HG03575 (cell line): ENCODE results near the gene BCAR1.

Experiments
- ATAC-seq: cut with Tn5 transposase; IDR thresholded peaks from one replicate; pipeline ENCODE4 v1.9.1; 2021; ENCODE audit not compliant: unreplicated experiment, insufficient number of reproducible peaks, low FRiP score; ENCODE audit errors: extremely low read depth

The BCAR1 gene

DNA sequence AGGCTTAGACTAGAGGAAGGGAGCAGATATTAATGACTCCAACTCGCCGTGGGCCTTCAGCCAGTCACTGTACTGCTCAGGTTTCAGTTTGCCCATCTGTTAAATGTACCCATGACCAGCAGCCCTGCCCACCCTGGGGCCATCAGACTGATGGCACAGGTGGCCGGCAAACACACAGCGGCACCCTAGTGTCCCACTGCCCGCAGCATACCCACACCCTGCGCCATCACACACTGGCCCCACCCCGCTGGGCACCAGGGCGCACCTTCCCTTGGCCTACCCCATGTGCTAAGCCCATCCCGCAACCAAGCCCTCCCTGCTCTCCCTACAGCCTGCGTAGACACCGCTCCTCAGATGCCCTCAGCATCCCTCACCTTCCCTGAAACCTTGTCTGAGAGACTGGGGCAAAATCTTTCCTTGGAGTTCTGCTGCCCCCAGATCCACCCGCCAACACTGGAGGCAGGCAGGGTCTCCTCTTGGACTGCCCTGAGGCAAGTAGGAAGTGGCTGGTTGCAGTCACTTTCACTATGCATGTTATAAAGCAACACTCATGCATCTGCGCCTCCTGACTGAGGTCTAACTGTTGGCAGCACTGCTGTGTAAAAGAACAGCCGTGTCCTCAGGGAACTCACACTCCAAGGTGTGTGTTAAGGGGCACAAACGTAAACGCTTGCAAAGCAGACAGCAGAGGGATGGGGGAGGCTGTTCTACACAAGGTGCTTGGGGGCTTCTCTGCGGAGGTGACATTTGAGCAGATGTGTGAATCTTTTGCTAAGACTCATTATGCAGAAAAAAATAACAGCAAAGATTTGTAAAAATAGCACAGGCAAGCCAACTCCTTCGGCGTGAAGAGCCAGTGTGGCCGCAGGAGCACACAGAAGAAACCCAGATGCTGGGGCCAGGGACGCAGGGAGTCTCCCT is 6.7 kb upstream of the BCAR1 start:
- no peak for ATAC-seq

DNA sequence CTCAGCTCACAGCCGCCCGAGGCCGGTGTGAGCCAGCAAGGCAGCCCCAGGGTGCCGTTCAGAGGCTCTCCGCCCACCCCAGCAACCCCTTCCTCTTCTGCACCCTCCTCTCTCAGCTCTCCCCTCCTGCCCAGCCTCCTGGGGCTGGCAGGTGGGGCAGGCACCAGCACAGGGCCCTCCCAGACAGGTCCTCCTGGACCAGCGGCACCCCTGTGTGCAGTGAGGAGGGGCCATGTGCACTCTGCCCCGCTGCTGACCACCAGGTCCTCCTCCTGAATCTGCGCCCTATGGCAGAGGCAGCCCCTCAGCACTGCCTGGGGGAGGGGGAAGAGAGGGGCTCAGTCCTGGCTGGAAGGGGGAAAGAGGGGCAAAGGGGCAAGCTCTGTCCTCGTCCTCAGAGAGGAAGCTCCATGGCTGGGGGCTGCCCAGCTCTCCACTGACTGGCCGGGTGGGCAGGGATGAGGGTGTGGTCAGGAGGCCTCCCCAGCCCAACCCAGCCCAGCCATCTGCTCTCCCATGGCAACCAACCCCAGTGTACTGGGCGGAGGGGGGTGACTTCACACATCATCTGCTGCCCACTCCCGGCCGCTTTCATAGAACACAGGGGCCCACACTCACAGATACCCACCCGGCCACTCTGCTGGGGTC is 5.4 kb upstream of the BCAR1 start:
- ATAC-seq, result no peak

DNA sequence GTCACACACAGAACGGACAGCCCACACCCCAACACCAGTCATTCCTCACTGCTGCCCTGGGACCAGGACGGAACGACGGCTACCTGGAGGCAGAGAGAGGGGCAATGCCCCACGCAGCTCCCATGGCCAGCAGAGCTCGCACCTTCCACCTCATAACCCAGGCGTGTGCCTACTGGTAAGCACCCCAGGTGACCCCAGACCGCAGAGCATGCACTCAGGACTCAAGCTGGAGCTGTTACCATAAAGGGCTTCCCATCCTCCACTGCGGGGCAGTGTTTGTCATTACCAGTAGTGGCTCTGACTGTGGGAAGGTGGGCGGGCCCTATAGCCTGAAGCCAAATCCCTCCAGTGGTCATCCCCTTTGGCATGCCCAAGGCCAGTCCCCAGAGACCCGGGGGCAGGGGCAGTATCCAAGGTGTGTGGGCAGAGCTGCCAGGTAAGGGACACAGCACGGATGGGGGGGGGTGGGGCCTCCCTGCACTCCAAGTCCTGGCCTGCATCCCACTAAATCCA is 4.7 kb upstream of the BCAR1 start:
- ATAC-seq, result no peak

DNA sequence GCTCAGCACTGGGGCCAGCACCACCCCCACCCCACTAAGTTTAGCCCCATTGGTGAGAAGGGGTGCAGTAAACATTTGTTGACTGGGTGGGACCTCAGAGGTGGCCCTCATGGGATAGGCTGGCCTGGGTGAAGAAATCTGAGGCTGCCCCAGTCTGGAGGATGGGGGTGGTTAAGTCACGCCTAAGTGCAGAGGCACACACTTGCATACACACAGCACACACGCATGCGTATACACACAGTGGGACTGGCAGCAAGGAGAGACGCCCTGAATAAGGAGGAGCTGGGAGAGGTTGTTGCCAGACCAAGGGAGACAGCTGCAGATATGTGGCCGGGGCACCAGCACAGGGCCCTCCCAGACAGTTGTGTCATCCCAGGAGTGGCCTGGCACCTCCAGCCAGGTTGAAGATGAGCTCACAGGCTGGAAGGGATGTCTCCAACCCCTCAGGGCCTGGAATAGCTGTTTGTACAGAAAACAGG is 3.0 kb upstream of the BCAR1 start:
- ATAC-seq, result no peak

DNA sequence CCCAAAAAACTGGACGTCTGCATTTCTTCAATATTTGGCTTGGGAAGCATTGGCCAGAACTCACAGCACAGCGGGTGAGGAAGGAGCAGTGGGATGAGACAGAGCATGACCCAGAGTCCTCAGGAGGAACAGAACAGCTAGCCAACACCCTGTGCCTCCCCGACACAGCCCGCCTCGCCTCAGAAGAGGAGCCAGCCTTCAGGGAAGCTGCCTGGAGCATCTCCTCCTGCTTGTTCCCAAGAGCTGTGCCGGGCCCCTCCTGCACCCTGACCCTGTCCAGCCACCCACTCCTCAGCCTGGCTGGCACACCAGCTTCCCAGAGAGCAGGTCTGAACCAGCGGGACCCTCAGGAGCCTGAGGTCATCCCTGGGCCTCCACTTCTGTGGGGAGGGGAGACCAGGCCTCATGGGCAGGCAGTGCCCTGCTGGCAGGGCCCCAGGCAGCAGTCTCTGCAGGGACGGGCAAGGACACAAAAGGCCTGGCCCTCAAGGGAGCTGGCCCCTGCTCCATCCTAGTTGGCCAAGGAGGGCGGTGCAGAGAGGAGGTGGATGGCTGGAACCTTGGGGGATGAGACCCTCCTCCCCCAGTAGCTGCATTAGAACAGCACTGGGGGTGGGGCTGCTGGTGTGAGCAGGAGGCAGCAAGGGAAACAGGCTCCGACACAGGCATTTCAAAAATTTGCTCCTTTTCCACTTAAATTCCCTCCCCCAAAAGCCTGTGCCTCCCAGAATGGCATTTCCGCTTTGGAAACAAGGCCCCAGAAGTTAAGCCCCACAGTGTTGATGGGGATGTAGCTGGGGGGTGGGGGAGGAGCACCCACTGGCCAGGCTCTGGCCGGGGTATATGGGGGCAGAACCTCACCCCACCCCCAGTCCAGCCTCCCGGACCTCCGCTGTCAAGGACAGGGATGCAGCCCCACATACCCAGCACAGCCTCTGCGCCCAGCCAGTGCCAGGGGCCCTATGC is 1.8 kb upstream of the BCAR1 start:
- no peak for ATAC-seq

DNA sequence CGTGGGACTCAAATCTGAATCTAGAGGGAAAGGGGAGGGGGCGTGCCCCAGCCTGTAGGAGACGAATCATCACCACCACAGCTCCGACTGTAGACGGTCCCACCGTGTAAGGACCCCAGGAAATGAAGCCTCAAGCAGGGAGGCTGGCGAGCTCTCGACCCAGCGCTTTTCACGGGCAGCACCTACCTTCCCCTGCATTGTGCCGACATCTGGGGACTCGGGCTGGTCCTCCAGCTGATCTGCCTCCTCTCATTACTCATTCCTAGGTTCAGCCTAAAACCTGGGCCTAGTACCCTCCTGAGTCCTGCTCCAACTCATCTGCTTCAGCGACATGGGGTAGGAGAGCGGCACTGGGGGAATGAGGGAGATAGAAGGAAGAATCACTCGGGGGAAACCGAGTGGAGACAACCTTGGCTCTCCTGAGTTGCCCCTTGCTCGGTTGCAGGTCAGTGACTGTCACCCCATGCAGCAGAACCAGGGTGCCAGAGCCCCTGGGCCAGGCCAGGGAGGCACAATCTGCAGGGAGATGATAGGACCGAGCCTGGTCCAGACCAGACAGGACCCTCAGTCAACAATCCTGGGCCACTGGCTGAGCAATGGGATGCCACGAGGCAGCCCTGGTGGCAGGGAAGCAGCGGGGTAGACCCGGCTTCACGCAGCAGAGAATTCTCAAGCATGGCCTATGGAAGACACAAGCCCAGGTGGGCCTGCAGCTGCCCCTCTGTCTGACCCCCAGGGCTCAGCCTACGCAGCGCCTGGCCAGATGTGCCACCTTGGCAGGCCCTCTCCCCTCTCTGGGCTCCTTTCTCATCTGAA is 833 bp upstream of the BCAR1 start:
- no peak for ATAC-seq

DNA sequence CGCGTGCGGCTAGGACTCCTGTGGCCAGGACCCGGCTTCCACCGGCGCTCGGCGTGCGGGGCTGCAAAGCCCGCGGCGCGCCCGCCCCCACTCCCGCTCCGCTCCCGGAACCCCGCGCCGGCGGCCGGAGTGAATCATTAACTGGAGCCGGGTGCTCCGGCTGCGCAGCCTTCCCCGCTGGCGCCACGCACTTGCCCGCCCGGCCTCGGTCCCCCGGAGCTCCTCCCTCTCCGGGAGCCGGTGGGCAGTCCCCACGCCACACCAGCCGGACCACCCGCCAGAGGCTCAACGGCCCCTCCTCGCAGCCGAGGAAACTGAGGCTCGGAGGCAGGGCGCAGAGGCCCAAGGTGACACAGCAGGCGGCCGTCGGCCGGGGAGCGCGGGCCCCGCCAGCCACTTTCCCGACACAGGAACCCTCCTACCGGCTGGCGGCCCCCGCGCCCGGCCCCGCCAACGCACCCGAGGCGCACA is 580 bp downstream of the BCAR1 start:
- ATAC-seq, result no peak

DNA sequence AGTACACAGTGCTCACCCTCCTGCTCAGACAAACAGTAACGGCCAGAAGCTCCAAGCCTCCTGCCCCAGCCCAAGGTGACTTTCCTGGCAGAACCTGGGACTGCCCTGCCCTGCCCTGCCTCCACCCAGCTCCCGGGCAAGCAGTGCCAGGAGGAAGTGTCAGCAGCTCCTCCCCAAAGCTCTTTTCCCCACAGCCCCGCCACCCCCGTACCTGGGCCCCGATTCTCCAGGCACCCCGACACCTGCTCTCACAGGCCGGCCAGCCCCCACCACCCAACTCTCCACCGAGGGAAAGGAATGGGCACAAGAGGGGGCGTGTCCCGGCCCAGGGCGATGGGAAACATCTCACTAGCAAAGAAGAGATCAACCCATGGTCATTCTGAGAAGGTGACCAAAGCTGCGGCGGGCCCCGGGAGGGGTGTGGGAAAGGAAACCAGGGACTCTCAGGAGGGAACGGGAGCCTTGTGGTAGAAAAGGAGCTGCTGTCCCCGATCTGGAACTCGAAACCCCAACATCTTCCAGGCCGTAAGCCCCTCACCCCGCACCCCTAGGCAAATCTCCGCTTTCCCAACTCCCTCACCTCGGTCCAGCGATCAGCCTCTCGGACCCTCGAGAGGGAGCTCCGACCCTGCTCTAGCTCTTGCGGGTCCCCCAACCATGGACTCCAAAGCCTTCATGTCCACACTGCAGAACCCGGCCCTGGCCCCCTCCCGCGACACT is 1.2 kb downstream of the BCAR1 start:
- no peak for ATAC-seq

DNA sequence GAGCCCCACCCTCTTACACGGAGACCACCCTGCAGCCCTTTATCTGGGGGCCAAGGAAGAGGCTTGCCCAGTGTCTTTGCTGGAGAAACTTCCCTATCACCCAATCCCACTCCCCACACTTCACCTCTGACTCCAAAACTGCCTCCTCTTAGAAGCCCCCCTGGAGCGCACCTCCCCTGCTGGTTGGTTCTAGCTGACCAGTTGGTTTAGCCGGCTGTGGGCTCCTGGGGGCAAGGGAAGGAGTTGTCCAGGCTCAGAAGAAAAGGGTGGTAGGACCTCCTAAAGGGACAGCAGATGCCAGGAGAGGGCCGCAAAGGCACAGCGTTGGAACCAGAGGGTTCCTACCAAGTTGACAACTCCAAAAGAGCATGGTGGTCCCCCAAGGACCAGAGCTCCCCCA is 2.0 kb downstream of the BCAR1 start:
- no peak for ATAC-seq

DNA sequence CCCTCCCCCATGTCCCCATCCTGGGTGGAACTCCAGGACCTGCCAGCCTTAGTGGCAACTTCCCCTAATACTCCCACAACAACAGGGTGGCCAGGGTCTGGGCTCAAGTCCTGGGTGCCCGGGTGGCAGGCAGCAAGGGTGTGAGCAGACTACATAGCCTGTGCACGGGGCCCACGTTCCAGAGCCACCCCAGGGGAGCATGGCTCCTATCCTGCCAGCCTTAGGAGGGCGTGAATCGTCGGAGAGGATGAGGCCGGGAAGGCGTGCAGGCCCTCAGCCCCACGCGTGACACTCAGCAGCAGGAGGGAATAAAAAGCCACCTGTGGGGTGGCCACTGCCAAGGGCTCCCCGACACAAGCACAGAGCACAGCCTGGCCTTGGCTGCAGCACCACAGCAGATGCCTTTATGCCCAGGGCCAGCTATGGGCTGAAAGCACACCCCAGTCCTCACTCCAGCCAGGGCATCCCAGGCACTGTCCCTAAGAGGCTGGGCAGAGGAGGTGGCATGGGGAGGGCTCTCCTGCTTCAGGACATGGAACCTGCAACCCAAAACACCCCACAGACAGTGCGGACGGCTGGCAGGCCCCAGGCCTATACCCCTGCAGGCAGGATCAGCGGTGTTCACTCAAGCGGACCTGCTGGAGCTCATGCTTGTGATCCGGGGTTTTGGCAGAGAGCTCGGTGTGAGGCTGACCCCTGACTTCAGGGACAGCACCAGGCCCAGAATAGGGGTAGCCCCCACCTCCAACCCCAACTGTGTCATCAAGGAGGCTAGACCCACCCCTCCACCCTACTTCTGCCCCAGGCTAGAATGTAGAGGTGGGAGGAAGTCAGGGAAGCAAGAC is 2.7 kb downstream of the BCAR1 start:
- no peak for ATAC-seq

DNA sequence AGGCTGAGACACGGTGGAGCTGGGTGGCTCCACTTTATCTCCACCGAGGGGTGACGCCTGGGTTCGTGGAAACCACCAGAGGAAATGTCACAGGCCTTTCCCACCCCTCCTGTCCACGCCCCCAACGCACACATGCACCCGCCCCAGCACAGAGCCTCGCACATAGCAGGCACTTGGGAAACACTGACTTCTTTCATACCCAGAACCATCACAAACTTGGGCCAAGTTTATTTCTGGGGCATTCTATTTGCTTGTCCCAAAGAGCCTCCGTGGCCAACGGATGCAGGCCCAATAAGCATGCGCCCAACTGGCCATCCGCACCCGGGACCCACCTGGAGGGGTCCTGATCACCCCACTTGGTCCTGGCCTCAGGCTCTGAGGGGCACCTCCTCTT is 3.3 kb downstream of the BCAR1 start:
- ATAC-seq, result no peak

DNA sequence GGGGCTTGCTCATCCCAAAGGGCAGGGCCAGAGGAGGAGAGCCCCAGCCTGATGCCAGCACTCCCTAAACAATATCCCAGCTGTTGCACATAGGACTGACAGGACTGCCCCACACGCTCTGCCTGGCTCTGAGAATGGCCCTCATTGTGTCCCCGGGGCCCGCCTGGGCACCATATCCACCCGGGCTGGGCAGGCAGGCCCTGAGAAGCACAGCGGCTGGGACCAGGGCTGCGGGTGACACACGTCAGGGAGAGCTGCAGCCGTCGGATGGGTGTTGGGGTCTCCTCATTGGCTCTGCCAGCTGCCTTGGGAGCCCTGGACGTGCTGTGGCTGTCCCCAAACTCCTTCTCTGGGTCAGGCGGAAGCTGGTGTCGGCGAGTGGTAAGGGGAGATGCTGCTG is 4.2 kb downstream of the BCAR1 start:
- ATAC-seq, result no peak

DNA sequence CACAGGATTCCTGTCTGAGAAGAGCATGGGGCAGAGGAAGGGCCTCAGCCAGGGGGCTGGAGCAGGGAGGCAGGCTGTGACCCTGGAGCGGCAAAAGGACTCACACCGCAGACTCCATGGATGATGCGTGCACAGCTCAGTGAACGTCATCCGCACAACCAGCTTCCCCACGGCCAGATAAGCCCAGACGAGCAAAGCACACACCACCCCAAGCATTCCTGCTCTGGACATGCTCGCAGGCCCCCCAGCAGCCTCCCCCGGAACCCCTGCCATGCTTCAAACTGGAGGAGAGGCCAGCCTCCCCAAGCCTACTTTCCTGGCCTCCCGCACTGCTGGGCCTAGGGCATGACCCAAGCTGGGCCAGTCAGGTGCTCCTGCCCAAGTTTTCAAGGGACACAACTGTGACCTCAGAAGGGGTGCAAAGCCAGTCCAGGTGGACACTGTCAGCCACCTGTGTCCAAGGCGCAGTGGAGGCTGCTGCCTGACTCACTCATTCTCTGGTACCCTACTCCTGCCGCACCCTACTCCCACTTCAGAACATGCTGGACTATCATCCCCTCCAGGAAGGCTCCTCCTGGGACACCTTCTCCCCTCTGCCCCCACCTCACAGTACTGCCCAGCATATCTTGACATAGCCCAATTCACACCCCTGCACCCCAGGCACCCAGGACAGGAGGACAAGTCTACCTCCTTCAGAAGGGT is 4.8 kb downstream of the BCAR1 start:
- ATAC-seq, result no peak

DNA sequence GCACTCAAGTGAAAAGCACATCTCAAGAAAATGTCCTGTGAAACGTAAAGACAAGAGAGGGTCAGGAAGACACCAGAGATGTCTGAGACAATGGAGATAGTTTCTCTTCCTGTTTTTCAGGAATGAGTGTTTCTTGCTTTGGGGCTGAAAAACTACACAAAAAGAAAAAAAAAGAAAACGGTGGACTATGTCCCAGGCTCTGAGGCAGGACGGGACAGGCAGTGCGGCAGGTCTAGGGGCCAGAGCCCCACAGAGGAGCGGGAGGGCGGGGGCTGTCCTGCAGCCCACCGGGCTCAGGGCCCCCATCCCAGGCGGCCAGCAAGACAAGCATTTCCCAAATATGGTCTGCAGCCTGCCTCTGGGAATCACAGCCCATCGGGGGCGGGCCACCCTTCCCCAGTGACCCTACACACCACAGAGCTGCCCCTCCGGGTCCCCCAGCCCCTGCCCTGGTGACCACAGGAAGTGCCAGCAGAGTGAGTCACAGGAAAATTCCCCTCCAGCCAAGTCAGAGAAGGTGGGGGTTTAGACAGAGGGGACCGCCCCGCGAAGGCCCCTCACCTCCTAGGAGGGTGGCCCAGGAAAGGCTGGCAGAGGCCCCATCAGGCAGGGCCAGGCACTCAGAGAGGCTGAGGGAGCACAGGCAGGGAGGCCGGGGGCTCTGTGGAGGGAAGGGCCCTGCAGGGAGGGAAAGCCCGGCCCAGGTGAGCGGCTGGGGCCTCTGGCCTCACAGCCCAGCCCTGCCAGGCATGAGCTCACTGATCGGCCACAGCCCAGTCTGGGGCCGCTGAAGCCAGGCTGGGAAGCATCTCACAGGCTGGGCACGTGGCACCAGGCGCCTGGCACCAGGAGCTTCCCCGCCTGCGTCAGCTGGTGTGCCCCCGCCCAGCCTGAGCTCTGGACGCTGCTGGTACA is 6.3 kb downstream of the BCAR1 start:
- ATAC-seq, result no peak

DNA sequence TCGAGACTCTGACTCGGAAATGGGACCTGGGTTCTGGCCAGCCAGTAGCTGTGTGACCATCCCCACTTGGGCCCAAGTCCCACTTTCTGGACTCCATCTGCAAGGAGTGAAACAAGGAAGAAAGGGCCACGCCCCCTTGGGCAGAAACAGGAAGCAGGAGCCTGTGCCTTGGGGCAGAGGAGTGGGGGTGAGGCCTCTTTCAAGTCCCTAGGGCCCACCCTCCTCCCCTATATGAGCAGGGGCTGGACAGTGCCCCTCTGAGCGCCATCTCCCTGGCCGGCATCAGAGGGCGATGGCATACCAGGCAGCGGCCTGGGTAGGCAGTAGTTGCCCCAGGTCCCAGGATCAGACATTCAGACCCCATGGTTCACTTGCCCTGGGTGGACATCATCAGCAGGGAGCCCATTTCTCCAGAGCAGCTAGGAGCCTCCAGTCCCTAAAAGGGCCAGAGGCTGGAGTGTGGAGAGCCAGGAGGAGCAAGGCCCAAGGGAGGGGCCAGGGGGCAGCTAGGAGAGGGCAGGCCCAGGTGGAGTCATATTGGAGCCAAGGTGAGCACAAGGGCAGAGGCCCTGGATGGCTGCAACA is 7.1 kb downstream of the BCAR1 start:
- no peak for ATAC-seq
